GM19035 (cell line): ENCODE measurements around the gene CIBAR2.

Experiments used
- ATAC-seq: cut with Tn5 transposase; IDR thresholded peaks from one replicate; pipeline ENCODE4 v1.9.1; 2021; ENCODE audit not compliant: unreplicated experiment

Gene CIBAR2

DNA sequence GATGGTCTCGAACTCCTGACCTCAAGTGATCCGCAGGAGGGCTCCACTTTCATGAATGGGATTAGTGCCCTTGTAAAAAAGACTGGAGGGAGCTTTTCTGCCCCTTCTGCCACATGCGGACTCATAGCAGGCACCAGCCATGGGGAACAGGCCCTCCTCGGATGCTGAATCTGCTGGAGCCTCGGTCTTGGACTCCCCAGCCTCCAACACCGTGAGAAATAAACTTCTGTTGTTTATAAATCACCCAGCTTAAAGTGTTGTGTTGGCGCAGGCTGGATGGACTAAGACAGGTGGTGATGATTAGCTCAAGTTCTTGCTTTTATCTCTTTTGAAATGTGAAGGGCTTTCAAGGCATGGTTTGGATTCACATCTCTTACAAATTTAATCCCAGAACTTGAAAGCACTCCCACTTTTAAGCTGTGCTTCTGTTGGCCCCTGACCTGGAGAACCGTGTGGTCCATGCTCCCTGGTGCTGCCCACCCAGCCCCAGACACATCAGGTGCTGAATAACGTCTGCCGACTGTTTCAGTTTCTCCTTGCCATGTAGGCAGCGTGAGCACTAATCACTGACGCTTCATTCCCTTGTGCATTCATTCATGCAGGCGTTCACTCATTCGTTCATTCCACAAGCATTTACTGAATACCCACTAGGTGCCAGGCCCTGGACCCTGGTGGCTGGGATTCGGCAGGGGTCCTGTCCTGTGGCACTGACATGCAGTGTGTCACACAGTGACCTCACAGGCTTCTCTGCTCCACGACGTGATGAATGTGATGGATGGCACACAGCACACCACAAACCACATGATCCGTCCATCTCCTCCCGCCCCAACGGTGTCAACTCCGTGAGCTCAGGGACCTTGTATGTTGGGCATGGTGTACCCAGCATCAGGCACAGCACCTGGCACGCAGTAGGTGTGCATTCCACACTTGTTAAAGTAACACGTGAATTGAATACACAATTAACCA, 8.9 kb downstream of the CIBAR2 start:
- no peak for ATAC-seq

DNA sequence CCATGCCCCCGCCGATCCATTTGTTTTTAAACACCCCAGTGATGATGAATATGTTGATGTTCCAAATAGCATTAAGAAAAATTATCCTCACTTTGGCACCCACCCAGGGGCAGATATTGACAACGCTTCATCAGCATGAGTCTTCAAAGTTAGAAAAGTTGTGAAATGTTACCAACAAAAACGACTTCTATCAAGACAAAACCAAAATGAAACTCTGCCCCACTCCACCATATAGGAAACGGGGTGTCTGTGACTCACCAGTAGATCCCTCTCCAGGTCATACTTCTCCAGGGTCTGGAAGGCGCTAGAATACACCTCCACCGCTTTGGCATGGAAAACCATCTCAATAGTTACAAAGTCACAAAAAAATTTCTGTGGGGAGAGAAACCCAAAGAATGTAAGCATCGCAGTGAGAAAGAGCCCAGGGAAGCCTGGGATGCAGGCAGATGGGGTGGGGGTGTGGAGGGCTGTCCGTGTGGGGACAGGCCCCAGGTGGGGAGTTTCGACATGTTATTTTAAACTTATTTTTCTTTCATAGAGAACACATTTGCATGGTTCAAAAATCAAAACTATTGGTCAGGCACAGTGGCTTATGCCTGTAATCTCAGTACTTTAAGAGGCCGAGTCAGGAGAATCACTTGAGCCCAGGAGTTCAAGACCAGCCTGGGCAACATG, 10.2 kb downstream of the CIBAR2 start:
- no peak for ATAC-seq

DNA sequence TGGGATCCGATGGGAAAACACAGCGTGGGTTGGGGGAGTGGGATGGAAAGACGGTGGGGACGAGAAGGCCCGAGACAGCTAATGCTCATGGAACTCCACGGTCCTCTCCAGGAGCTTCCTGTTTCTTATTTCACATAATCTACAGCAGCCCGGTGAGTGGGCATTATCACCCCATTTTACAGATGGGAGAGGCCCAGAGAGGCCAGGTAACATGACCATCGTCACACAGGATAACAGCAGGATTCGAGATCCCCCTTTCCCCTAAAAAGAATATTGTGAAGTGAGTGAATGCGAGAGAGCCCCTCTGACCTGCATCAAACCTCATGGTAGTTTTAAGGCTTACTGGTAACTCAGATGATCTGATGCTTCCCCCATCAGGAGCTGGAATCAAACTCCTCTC, 12.0 kb downstream of the CIBAR2 start:
- no peak for ATAC-seq

DNA sequence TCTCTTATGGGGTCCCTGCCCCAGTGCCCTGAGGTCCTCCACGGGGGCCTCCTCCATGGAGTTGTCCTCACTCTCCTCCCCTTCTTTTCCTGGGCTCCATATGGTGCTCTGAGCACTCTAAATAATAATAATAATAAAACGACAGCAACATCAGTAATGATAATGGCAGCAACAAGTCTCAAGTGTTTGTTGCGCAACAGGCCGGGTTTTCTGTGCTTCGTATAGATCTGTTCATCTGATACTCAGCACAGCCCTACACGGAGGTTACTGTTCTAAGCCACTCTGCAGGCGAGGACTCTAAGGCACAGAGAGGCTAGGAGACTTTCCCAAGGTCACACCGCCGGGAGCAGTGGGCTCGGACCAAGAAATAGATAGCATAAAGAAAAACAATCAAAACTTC, 13.7 kb downstream of the CIBAR2 start:
- no peak for ATAC-seq

GRCh38 chr16:85096921-85097320, 15.4 kb downstream of the CIBAR2 start:
- no peak for ATAC-seq

GRCh38 chr16:85094812-85095211, 17.5 kb downstream of the CIBAR2 start:
- no peak for ATAC-seq

DNA sequence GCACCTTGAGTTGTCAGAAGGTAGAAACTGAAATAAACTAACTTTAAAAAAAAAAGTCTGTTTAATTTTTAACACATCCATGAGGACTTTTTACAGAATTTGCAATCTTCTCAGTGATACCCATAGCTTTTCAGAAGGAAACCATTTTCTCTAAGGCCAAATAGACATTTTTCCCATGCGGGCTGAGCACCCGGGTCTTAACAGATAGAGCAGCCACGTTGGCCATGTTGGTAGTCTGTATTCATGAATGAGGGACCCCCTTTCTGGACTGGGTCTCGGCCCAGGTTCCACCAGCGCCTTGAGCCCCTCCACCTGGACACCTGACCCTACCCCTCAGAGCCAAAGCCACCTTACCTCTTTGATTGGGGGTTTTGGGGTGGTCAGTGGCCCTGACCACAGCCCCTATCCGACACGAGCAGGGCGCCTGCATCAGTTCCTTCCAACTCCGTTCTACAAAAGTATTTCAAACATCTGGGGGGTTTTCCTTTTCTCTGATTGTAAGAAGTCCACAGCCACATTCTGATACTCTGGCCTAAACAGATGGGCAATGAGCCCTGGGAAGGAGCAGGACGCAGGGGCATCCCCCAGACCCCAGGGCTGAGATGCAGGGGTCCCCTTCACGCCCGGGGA, 18.0 kb downstream of the CIBAR2 start:
- no peak for ATAC-seq

- ATAC-seq, result no peak
Measured at GRCh38 chr16:85093705-85094104, 18.6 kb downstream of the CIBAR2 start.

GRCh38 chr16:85092851-85093250, 19.4 kb downstream of the CIBAR2 start:
- ATAC-seq, result no peak

GRCh38 chr16:85092309-85092708, 20.0 kb downstream of the CIBAR2 start:
- no peak for ATAC-seq

DNA sequence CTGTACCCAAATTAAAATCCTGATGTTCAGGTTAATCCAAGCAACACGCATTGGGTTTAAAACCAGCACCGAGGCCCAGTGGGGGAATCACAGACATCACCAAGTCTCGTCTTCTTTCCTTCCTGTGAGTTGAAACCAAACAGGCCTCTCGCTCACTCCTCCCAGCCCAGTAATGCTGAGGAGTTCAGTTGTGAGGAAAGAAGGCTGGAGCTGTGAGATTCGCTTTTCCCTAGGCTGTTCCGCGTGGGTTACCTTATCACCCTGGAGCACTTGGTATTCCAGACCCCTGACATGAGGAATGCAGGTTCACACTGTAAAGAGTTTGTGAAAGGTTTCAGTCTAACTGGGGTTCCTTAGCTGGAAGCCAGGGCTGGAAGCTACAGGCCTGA, 20.8 kb downstream of the CIBAR2 start:
- no peak for ATAC-seq

DNA sequence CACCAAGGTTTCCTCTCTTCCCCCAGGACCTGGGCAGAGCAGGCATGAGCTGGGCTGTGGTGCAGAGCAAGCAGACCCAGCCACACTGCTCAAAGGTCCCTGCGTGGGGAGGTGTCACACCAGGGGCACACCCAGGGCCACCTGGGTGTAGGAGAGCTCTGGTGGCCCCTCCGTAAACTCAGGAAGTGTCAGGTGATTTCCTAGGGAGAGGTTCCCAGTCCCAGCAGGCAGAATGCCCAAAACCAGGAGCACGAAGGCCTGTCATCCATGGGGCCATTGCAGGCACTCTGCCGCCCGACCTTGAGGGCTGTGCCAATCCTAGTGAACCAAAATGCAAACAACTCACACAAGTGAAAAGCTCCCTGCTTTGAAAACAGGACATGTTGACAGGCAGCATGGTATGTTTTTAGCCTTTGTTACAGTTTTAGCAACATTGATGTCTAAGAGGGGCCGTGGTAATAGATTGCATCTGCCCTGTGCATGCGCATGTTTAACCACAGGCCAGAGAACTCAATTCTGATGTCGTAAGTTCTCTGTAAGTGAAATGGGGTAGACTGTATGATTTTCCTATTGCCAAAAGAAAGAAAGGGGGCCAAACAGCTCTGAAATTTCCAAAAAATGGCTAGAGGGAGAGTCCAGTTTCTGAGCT, 21.3 kb downstream of the CIBAR2 start:
- ATAC-seq, result no peak

- no peak for ATAC-seq
Measured at GRCh38 chr16:85090181-85090580, 22.1 kb downstream of the CIBAR2 start.

DNA sequence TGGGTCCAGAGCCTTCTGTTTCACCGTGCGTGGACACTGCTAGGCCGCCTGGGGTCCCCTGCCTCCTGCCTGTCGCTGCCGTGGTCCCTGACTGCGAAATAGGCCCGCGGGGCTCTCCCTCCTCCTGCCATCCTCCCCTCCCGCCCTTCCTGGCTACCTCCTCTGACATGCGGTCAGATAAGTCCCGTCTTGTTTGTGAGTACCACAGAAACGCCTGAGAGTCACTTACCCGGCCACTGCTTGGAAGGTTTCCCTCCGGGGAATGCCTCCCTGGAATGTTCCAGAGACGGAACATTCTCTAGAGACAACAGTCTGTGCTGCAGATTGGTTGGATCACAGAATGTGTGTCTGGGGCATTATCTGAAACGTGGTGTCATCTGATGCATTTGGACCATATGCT, 22.7 kb downstream of the CIBAR2 start:
- no peak for ATAC-seq

- ATAC-seq, result no peak
Measured at GRCh38 chr16:85088570-85089199, 23.6 kb downstream of the CIBAR2 start.

DNA sequence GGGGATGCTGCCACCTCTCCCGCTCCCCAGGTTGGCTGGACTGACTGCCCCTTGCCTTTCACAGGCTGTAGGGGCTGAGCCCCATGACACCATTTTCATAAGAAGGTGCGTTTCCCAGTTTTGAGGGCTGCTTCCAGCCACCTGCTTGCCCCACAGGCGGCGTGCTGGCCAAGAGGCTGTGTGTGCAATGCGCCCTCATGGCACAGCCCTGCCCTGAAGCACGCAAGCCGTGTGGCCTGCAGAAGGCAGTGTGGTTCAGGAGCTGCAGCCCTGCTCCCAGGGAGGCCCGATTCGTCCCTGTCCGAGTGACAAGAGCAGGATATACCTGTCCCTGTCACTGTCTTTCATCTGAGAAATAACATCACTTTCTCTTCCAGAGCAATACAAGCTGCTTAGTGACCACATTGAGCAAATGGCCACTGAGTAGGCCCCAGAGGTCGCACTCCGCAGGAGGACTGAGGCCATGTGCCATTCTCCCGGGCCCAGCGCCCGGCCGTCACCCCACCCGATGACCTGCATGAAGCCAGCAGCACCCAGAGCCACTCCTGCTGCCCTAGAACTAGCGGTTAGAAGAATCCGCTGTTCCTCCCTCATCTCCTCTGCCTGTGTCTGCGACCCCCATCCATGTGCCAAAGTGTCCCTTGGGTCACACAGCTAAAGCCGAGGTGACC, 24.2 kb downstream of the CIBAR2 start:
- ATAC-seq, result no peak

DNA sequence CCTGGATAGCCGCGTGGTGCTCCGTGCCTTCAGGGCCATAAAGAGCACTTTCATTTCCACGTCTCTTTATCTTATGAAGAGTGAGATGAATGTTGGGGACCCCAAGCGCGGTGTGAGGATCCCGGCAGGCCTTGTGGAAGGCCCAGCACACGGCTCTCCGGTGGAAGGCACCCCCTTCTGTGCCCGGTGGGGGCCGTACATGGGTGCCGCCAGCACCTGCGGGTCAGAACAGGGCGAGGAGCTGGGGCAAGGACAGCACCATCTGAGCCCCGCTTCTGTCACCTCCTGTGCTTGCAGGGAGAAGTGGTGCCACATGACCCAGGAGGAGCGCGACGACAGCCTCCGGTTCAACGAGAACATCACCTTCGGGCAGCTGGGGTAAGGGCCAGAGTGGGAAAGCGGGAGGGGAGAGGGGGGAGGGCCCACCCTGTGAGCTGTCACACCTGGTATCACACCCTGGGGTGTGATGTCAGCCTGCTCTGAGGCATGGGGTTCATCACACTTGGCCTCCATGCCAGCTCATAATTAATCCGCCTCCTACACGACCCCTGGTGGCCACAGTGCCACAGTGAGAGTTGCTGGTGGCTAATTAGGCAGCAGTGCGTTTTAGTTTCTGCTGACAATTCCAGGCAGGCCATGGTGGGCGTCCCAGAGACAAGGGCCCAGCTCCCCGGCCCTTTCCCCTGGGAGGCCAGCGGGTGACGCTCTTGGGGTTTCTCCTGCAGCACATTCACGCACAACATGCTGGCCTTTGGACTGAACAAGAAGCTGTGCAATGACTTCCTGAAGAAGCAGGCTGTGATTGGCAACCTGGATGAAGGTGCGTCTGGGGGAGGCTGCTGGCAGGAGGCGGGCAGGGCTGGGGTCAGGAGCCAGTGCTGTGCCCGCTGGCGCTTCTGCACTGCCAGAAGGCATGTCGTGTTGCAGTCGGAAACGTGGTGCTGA, 25.7 kb downstream of the CIBAR2 start:
- no peak for ATAC-seq

- ATAC-seq, result no peak
Measured at GRCh38 chr16:85085721-85086120, 26.6 kb downstream of the CIBAR2 start.

DNA sequence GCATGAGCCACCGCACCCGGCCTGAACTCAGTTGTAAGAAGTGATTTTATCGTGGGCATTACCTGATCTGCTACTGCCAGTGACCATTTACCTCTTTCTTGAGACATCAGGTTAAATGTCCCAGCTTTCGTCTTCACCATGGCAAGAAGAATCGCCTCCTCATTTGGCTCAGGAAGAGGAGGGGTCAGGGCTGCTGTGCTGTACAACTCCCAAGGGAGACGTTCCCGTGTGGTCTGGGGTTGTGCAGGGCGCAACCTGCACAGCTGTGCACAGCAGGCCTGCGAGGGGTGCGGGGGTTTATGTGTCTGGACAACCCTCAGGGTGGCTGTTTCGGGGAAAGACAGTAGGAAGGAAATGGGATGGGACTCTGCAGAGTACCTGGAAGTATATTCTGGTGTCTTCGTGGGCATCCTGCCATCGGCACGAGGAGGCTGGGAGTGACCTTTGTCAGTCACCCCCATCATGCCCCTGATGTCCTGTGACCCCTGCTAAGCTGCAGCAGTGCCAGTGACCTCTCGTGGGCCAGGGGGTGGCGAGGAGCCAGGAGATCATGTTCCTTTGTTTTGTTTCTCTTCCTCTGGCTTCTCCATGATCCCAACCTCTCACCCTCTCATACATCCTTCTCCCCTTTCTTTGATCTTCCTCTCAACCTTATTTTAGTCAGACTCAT, 27.3 kb downstream of the CIBAR2 start:
- ATAC-seq, result no peak
